PC-9 (cell line): ENCODE measurements around the gene GSK3B. TPM values are rescaled to one million over a fixed set of nuclear protein-coding genes. Genes with fewer than 3 reads are reported as not detected.
"Not testable (repeated sequence)": the region's sequence is repeated elsewhere in the genome, so short reads cannot be mapped to it uniquely, and the experiment has no call there.

ENCODE experiments used
- BruUV-seq: library from RNA; stranded (reverse); fragments of 400-500 nt; replicated peaks from 2 replicates; lab custom pipeline; 2021; lab: Mats Ljungman, UMichigan
- CTCF ChIA-PET: fragments of 300-600 bp; sonication (Branson Sonifier 250); formaldehyde crosslinking; loops from one replicate; lab custom pipeline; 2022; ENCODE audit warnings: antibody characterized with exemption; lab: Charles Lee
- POLR2A ChIA-PET: fragments of 300-600 bp; sonication (Branson Sonifier 250); formaldehyde crosslinking; loops from one replicate; lab custom pipeline; 2022; ENCODE audit warnings: antibody characterized with exemption; ENCODE audit not compliant: unreplicated experiment; lab: Charles Lee
- DNase-seq, 2 experiments: peaks; one replicate each; pipeline versions ENCODE4 v3.0.0 to v3.0.0-alpha.2; 2015 to 2022; ENCODE audit warnings: mixed read lengths in 1 of 2
- H2AFZ ChIP-seq: fragments of 200-600 bp; sonication (generic); 2 replicates; pipeline ENCODE4 v1.8.1; 2017; ENCODE audit warnings: antibody characterized with exemption
- H3F3A ChIP-seq: fragments of 200-600 bp; sonication (generic); 2 replicates; pipeline ENCODE4 v1.8.1; 2017; ENCODE audit warnings: antibody characterized with exemption, mild to moderate bottlenecking, low read depth; ENCODE audit not compliant: insufficient read depth
- H3K27ac ChIP-seq: fragments of 200-600 bp; sonication (generic); 2 replicates; pipeline ENCODE4 v1.6.1; 2016; ENCODE audit warnings: mixed run types
- H3K27me3 ChIP-seq: fragments of 200-600 bp; sonication (generic); 2 replicates; pipeline ENCODE4 v1.6.1; 2016; ENCODE audit warnings: low read depth, mixed run types; ENCODE audit not compliant: insufficient read depth
- H3K36me3 ChIP-seq: fragments of 200-600 bp; sonication (generic); 2 replicates; pipeline ENCODE4 v1.6.1; 2016; ENCODE audit warnings: low read depth, mixed run types
- H3K4me1 ChIP-seq: fragments of 200-600 bp; sonication (generic); replicated peaks from 2 replicates; pipeline ENCODE4 v1.6.1; 2016; ENCODE audit warnings: mixed run types; ENCODE audit not compliant: insufficient read depth
- H3K4me2 ChIP-seq: fragments of 200-600 bp; sonication (generic); 2 replicates; pipeline ENCODE4 v1.6.1; 2017; ENCODE audit warnings: mixed run types
- H3K4me3 ChIP-seq: fragments of 200-600 bp; sonication (generic); 2 replicates; pipeline ENCODE4 v1.6.1; 2016; ENCODE audit warnings: mixed run types
- H3K79me2 ChIP-seq: fragments of 200-600 bp; sonication (generic); 2 replicates; pipeline ENCODE4 v1.6.1; 2017; ENCODE audit warnings: low read depth, mixed run types
- H3K9me2 ChIP-seq: fragments of 200-600 bp; sonication (generic); 2 replicates; pipeline ENCODE4 v1.8.1; 2017; ENCODE audit warnings: mild to moderate bottlenecking; ENCODE audit not compliant: insufficient read depth
- H3K9me3 ChIP-seq: fragments of 200-600 bp; sonication (generic); 2 replicates; pipeline ENCODE4 v1.8.1; 2016; ENCODE audit warnings: low read depth; ENCODE audit not compliant: insufficient read depth
- H4K20me1 ChIP-seq: fragments of 200-600 bp; sonication (generic); 2 replicates; pipeline ENCODE4 v1.8.1; 2017; ENCODE audit not compliant: insufficient read depth
- EZH2 ChIP-seq: fragments of 200-600 bp; sonication (generic); IDR thresholded peaks from 2 replicates; pipeline ENCODE4 v1.8.0; 2017; ENCODE audit warnings: antibody characterized with exemption, low read depth
- intact Hi-C: fragments of 100-400 bp; cut with micrococcal nuclease; formaldehyde crosslinking; loops from one replicate; pipeline ENCODE4 v1.10.0; 2022; ENCODE audit not compliant: unreplicated experiment
- total RNA-seq: library from RNA; stranded (reverse); gene quantifications from 2 replicates; pipeline ENCODE4 v1.2.3, GENCODE V29; 2021
- TF ChIP-seq, protein P1 (sequence below): fragments of 200-600 bp; sonication (generic); conservative IDR thresholded peaks from 2 replicates; pipeline ENCODE4 v1.6.1; 2017; ENCODE audit warnings: mixed run types, antibody characterized with exemption, mild to moderate bottlenecking, moderate library complexity

GSK3B gene
- total RNA-seq, 1 experiment from 2014 or later: 62.0 TPM

DNA sequence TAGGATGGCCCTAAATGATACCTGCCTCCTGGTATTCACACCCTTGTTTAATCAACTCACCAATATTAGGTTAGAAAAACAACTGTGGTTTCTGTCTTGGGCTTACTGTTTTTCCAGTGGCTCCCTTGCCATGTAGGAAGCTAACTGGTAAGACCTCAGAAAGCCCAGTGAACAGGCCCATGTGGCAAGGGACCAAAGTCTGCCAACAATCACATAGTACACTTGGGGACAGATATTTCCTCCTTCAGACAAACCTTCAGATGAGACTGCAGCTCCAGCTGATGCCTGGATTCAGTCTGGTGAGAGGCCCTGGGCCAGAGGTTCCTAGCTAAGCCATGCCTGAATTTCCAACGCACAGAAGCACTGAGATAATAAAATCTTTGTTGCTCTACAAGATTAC lies 96.1 kb downstream of the GSK3B start:
- H3K9me3 ChIP-seq: no peaks in the 10 kb centered on the region
- POLR2A ChIA-PET: no interaction called here
- TF ChIP-seq EZH2: no peak
- TF ChIP-seq, protein P1, sequence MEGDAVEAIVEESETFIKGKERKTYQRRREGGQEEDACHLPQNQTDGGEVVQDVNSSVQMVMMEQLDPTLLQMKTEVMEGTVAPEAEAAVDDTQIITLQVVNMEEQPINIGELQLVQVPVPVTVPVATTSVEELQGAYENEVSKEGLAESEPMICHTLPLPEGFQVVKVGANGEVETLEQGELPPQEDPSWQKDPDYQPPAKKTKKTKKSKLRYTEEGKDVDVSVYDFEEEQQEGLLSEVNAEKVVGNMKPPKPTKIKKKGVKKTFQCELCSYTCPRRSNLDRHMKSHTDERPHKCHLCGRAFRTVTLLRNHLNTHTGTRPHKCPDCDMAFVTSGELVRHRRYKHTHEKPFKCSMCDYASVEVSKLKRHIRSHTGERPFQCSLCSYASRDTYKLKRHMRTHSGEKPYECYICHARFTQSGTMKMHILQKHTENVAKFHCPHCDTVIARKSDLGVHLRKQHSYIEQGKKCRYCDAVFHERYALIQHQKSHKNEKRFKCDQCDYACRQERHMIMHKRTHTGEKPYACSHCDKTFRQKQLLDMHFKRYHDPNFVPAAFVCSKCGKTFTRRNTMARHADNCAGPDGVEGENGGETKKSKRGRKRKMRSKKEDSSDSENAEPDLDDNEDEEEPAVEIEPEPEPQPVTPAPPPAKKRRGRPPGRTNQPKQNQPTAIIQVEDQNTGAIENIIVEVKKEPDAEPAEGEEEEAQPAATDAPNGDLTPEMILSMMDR: no peak
- H3K4me3 ChIP-seq: no peak overlapping the region
- no peaks in the 10 kb centered on the region for H3K4me1 ChIP-seq
- DNase-seq: no peak
- no peaks in the 10 kb centered on the region for H3K27me3 ChIP-seq
- H4K20me1 ChIP-seq: peaks cover 31% of the 10 kb centered on the region
- H3F3A ChIP-seq: peaks cover 28% of the 10 kb centered on the region
- CTCF ChIA-PET: no interaction called here
- H3K9me2 ChIP-seq: no peaks in the 10 kb centered on the region
- no peak overlapping the region for H3K27ac ChIP-seq
- peaks cover 58% of the 10 kb centered on the region for H3K79me2 ChIP-seq
- H3K4me2 ChIP-seq: no peak overlapping the region
- no TSS peak for BruUV-seq
- peaks cover 34% of the 10 kb centered on the region for H3K36me3 ChIP-seq
- H2AFZ ChIP-seq: no peak overlapping the region
- intact Hi-C loops: no loop called here

DNA sequence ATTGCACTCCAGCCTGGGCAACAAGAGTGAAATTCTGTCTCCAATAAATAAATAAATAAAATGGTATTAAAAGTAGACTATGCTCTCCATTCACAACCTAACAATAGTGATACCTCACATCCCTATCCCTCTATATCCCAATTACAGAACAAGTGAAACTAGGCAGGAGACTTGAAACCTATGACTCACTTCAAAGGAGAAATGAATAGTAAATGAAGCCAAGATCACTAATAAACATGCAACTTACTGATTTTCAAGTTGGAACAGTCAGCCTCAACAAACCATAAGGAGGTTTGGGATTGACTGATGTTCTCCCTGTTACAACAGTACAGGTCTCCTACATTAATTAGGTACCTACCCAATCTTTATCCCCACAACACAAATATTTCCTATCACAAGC lies 103.4 kb downstream of the GSK3B start:
- DNase-seq: no peak
- Histone ChIP-seq H3K4me1 (no peaks in the 10 kb centered on the region), H2AFZ (no peak overlapping the region), H3K9me3 (no peaks in the 10 kb centered on the region), H3K36me3 (peaks cover 8% of the 10 kb centered on the region; the same call in 1 of the 2 replicates), H3K27me3 (no peaks in the 10 kb centered on the region), H4K20me1 (peaks cover 11% of the 10 kb centered on the region), H3K27ac (no peak overlapping the region), H3F3A (peaks cover 18% of the 10 kb centered on the region), H3K4me3 (no peak overlapping the region), H3K4me2 (no peak overlapping the region), H3K79me2 (peaks cover 88% of the 10 kb centered on the region), H3K9me2 (no peaks in the 10 kb centered on the region)
- intact Hi-C loops: no loop called here
- no TSS peak for BruUV-seq
- CTCF ChIA-PET: no interaction called here
- POLR2A ChIA-PET: no interaction called here
- TF ChIP-seq EZH2: no peak
- TF ChIP-seq, protein P1: no peak

DNA sequence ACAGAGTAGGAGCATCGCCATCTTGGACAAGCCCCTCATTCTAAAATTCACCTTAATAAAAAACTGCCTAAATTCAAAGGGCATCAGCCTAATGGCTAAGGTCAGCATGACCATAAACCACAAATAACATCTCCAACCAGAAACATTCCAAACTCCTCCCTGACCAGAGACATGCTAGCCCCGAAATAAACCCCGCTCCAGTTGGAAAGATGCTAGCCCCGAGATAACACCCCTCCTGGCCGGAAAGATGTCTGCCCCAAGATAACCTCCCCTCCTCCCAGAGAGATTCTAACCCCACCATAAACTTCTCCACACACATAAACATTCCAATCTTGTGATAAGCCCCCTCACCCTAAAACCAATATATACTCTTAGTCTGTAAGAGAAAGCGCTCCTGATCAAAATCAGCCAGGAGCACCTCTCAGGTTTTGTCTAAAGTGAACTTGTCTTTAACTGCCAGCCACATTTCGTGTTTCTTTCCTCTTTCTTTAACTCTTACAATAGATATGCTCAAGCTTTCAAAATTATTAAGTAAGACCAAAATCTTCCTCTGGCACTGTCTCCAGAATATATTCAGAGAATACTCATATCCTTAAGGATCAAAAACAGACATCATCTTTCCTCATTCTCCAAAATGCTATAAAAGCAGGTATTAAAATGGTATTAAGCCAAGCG lies 104.1 kb downstream of the GSK3B start:
- Histone ChIP-seq H3K27me3 (no peaks in the 10 kb centered on the region), H3K4me2 (no peak overlapping the region), H3K9me3 (no peaks in the 10 kb centered on the region), H4K20me1 (peaks cover 11% of the 10 kb centered on the region), H3K4me3 (no peak overlapping the region), H3K4me1 (no peaks in the 10 kb centered on the region), H2AFZ (no peak overlapping the region), H3K36me3 (peaks cover 6% of the 10 kb centered on the region; the same call in 1 of the 2 replicates), H3K9me2 (no peaks in the 10 kb centered on the region), H3K79me2 (peaks cover 93% of the 10 kb centered on the region), H3F3A (peaks cover 18% of the 10 kb centered on the region), H3K27ac (no peak overlapping the region)
- no TSS peak for BruUV-seq
- CTCF ChIA-PET: no interaction called here
- DNase-seq: no peak
- TF ChIP-seq, protein P1: no peak
- no peak for TF ChIP-seq EZH2
- POLR2A ChIA-PET: no interaction called here
- intact Hi-C loops: no loop called here

DNA sequence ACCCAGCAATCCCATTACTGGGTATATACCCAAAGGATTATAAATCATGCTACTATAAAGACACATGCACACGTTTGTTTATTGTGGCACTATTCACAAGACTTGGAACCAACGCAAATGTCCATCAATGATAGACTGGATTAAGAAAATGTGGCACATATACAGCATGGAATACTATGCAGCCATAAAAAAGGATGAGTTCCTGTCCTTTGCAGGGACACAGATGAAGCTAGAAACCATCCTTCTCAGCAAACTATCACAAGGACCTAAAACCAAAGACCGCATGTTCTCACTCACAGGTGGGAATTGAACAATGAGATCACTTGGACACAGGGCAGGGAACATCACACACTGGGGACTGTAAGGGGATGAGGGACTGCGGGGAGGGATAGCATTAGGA lies 107.4 kb downstream of the GSK3B start:
- H3K27me3 ChIP-seq, H2AFZ ChIP-seq, POLR2A ChIA-PET, DNase-seq, H3K4me1 ChIP-seq, BruUV-seq, intact Hi-C loops, H3K36me3 ChIP-seq, H3K27ac ChIP-seq, H3K9me3 ChIP-seq, H3K4me2 ChIP-seq, CTCF ChIA-PET, H3K4me3 ChIP-seq, H3K9me2 ChIP-seq: not testable (repeated sequence)
- Histone ChIP-seq H4K20me1 (peaks cover 11% of the 10 kb centered on the region), H3F3A (peaks cover 14% of the 10 kb centered on the region), H3K79me2 (peaks cover 100% of the 10 kb centered on the region)
